ENCODE data around the gene MDGA2. TPM values are rescaled to one million over a fixed set of nuclear protein-coding genes. Genes with fewer than 3 reads are reported as not detected.

MDGA2 gene
- total RNA-seq, 2 experiments from 2014 or later, result not detected

DNA sequence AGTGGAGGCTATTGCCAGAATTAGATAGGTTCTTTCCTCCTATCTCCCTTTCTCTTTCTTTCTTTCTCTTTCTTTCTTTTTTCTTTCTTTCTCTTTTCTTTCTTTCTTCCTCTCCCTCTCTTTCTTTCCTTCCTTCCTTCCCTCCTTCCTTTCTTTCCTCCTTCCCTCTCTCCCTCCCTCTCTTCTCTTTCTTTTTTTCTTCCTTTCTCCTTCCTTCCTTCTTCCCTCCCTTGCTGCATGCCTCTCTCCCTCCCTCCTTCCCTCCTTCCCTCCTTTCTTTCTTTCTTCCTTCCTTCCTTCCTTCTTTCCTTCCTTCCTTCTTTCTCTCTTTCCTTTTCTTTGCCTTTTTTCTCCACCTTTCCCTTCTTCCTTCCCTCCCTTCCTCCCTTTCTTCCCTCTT, 16.4 kb upstream of the MDGA2 start:
- no peaks in the 10 kb centered on the region for H3K27me3 Mint-ChIP-seq
- Histone ChIP-seq H3K27ac (ENCODE audit: low read depth in 1 of 2, low read length in 2 of 2) (no peak overlapping the region), H3K9me3 (ENCODE audit: control insufficient read depth in 1 of 2, insufficient read depth in 1 of 2, low read length in 2 of 2) (peaks cover 0 to 4% of the 10 kb centered on the region in 2 experiments), H3K36me3 (ENCODE audit: insufficient read depth, low read length) (no peaks in the 10 kb centered on the region), H3K27me3 (ENCODE audit: control insufficient read depth in 1 of 2, insufficient read depth in 2 of 2, low read length in 2 of 2) (no peaks in the 10 kb centered on the region), H3K4me3 (ENCODE audit: low read length) (no peak overlapping the region), H3K4me1 (ENCODE audit: insufficient read depth, low read length) (no peaks in the 10 kb centered on the region)
- no peak overlapping the region for H3K4me3 Mint-ChIP-seq
- no peak for TF ChIP-seq CTCF (IDR thresholded peaks at IDR 0.05)
- DNase-seq, result no peak
- H3K27ac Mint-ChIP-seq, result no peak overlapping the region
- H3K36me3 Mint-ChIP-seq (ENCODE audit: low read depth), result no peaks in the 10 kb centered on the region
- CTCF ChIA-PET, result no interaction called here
- ATAC-seq (ENCODE audit: poor library complexity), result no peak
- H3K9me3 Mint-ChIP-seq, result peaks cover 6% of the 10 kb centered on the region
- intact Hi-C loops (cut with DNase I, micrococcal nuclease), result no loop called here
- H3K4me1 Mint-ChIP-seq (ENCODE audit: low read depth), result no peaks in the 10 kb centered on the region
- POLR2A ChIA-PET, result no interaction called here

GRCh38 chr14:47678993-47679392, 3.6 kb upstream of the MDGA2 start:
- H3K27me3 Mint-ChIP-seq, result peaks cover 26% of the 10 kb centered on the region
- no peak for TF ChIP-seq CTCF (IDR thresholded peaks at IDR 0.05)
- CTCF ChIA-PET, result no interaction called here

GRCh38 chr14:47678157-47678556, 2.8 kb upstream of the MDGA2 start:
- no peak overlapping the region for H3K4me3 ChIP-seq (ENCODE audit: low read length)
- ChIA-PET CTCF (no interaction called here), POLR2A (no interaction called here)
- Mint-ChIP-seq H3K4me1 (ENCODE audit: low read depth) (no peaks in the 10 kb centered on the region), H3K4me3 (no peak overlapping the region), H3K36me3 (ENCODE audit: low read depth) (no peaks in the 10 kb centered on the region), H3K27me3 (peaks cover 33% of the 10 kb centered on the region), H3K27ac (no peak overlapping the region), H3K9me3 (no peaks in the 10 kb centered on the region)
- no peaks in the 10 kb centered on the region for H3K4me1 ChIP-seq (ENCODE audit: insufficient read depth, low read length)
- H3K9me3 ChIP-seq (ENCODE audit: control insufficient read depth in 1 of 2, insufficient read depth in 1 of 2, low read length in 2 of 2), result peaks cover 0 to 30% of the 10 kb centered on the region in 2 experiments
- H3K36me3 ChIP-seq (ENCODE audit: insufficient read depth, low read length), result no peaks in the 10 kb centered on the region
- H3K27me3 ChIP-seq (ENCODE audit: control insufficient read depth in 1 of 2, insufficient read depth in 2 of 2, low read length in 2 of 2), result peaks cover 14 to 43% of the 10 kb centered on the region in 2 experiments
- intact Hi-C loops (cut with DNase I, micrococcal nuclease), result no loop called here
- ATAC-seq (ENCODE audit: poor library complexity), result no peak
- no peak for DNase-seq
- H3K27ac ChIP-seq (ENCODE audit: low read depth in 1 of 2, low read length in 2 of 2), result no peak overlapping the region
- no peak for TF ChIP-seq CTCF (IDR thresholded peaks at IDR 0.05)

More at GRCh38 chr14:47678993-47679392, 3.6 kb upstream of the MDGA2 start:
- no peaks in the 10 kb centered on the region for H3K9me3 Mint-ChIP-seq
- no peak overlapping the region for H3K27ac Mint-ChIP-seq
- Histone ChIP-seq H3K36me3 (ENCODE audit: insufficient read depth, low read length) (no peaks in the 10 kb centered on the region), H3K27ac (ENCODE audit: low read depth in 1 of 2, low read length in 2 of 2) (no peak overlapping the region), H3K9me3 (ENCODE audit: control insufficient read depth in 1 of 2, insufficient read depth in 1 of 2, low read length in 2 of 2) (peaks cover 0 to 22% of the 10 kb centered on the region in 2 experiments), H3K4me3 (ENCODE audit: low read length) (no peak overlapping the region), H3K4me1 (ENCODE audit: insufficient read depth, low read length) (no peaks in the 10 kb centered on the region), H3K27me3 (ENCODE audit: control insufficient read depth in 1 of 2, insufficient read depth in 2 of 2, low read length in 2 of 2) (peaks cover 11 to 37% of the 10 kb centered on the region in 2 experiments)
- intact Hi-C loops (cut with DNase I, micrococcal nuclease), result no loop called here
- no peaks in the 10 kb centered on the region for H3K4me1 Mint-ChIP-seq (ENCODE audit: low read depth)
- POLR2A ChIA-PET, result no interaction called here
- no peak overlapping the region for H3K4me3 Mint-ChIP-seq
- DNase-seq (no peak), ATAC-seq (ENCODE audit: poor library complexity) (no peak)
- H3K36me3 Mint-ChIP-seq (ENCODE audit: low read depth), result no peaks in the 10 kb centered on the region

Data from CD4-positive, alpha-beta T cell (primary cell).